ENCODE measurements around the gene UBAP2L.

DNA sequence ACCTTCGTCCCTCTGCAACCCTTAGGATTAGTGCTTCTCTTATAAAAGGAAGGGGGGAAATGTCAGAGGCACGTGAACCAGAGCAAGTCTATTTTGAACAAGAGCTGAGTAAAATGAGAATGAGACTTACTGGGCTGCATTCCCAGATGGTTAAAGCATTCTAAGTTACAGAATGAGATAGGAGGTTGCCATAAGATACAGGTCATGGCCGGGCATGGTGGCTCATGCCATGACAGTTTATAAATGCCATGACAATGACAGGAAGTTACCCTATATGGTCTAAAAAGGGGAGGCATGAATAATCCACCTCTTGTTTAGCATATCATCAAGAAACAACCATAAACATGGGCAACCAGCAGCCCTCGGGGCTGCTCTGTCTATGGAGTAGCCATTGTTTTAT is 97.6 kb downstream of the UBAP2L start:
- TF ChIP-seq, protein P1, sequence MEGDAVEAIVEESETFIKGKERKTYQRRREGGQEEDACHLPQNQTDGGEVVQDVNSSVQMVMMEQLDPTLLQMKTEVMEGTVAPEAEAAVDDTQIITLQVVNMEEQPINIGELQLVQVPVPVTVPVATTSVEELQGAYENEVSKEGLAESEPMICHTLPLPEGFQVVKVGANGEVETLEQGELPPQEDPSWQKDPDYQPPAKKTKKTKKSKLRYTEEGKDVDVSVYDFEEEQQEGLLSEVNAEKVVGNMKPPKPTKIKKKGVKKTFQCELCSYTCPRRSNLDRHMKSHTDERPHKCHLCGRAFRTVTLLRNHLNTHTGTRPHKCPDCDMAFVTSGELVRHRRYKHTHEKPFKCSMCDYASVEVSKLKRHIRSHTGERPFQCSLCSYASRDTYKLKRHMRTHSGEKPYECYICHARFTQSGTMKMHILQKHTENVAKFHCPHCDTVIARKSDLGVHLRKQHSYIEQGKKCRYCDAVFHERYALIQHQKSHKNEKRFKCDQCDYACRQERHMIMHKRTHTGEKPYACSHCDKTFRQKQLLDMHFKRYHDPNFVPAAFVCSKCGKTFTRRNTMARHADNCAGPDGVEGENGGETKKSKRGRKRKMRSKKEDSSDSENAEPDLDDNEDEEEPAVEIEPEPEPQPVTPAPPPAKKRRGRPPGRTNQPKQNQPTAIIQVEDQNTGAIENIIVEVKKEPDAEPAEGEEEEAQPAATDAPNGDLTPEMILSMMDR (IDR thresholded peaks at IDR 0.05; ENCODE audit: insufficient read depth, low read depth, low read length) = no peak
- no peak for TF ChIP-seq EZH2 (IDR thresholded peaks at IDR 0.05; ENCODE audit: insufficient read depth, low read length)
